OCI-M2 (cell line): ENCODE data around the gene TEAD1.
"Not testable (repeated sequence)": the region's sequence is repeated elsewhere in the genome, so short reads cannot be mapped to it uniquely, and the experiment has no call there.

Experiments used
- DNase-seq: peaks from one replicate; lab custom pipeline; 2025; ENCODE audit not compliant: unreplicated experiment; lab: John Stamatoyannopoulos, UW

The TEAD1 gene

GRCh38 chr11:12733091-12733490, 58.9 kb downstream of the TEAD1 start:
- no peak for DNase-seq

GRCh38 chr11:12734625-12735024, 60.4 kb downstream of the TEAD1 start:
- DNase-seq = no peak

- DNase-seq = no peak
Observed at GRCh38 chr11:12735262-12735661, 61.0 kb downstream of the TEAD1 start.

GRCh38 chr11:12737024-12737423, 62.8 kb downstream of the TEAD1 start:
- DNase-seq = no peak

- DNase-seq = no peak
Observed at GRCh38 chr11:12741671-12742216, 67.5 kb downstream of the TEAD1 start.

GRCh38 chr11:12743834-12744449, 69.7 kb downstream of the TEAD1 start:
- no peak for DNase-seq

GRCh38 chr11:12744826-12745502, 70.7 kb downstream of the TEAD1 start:
- no peak for DNase-seq

GRCh38 chr11:12745787-12746186, 71.6 kb downstream of the TEAD1 start:
- no peak for DNase-seq

- DNase-seq = no peak
Observed at GRCh38 chr11:12746593-12747097, 72.4 kb downstream of the TEAD1 start.

- no peak for DNase-seq
Observed at GRCh38 chr11:12748561-12748960, 74.3 kb downstream of the TEAD1 start.

GRCh38 chr11:12749442-12749841, 75.2 kb downstream of the TEAD1 start:
- no peak for DNase-seq

GRCh38 chr11:12750181-12750580, 76.0 kb downstream of the TEAD1 start:
- DNase-seq = no peak

GRCh38 chr11:12752868-12753524, 78.8 kb downstream of the TEAD1 start:
- DNase-seq = no peak

GRCh38 chr11:12754021-12754420, 79.8 kb downstream of the TEAD1 start:
- no peak for DNase-seq

GRCh38 chr11:12754582-12755234, 80.5 kb downstream of the TEAD1 start:
- no peak for DNase-seq

- DNase-seq = no peak
Observed at GRCh38 chr11:12755510-12756453, 81.6 kb downstream of the TEAD1 start.

GRCh38 chr11:12756454-12756806, 82.2 kb downstream of the TEAD1 start:
- DNase-seq = no peak

GRCh38 chr11:12756867-12757266, 82.6 kb downstream of the TEAD1 start:
- DNase-seq = no peak

GRCh38 chr11:12757416-12757815, 83.2 kb downstream of the TEAD1 start:
- no peak for DNase-seq

GRCh38 chr11:12758117-12758516, 83.9 kb downstream of the TEAD1 start:
- DNase-seq = not testable (repeated sequence)
